ENCODE data around the gene SHC2.

GRCh38 chr19:456547-457110 lies 4.2 kb downstream of the SHC2 start:
- TF ChIP-seq POLR2AphosphoS5 (IDR thresholded peaks at IDR 0.05; ENCODE audit: low read depth, low read length): no peak
- TF ChIP-seq POLR2A (IDR thresholded peaks at IDR 0.05; ENCODE audit: low read depth, low read length): no peak
- TF ChIP-seq TAF1 (IDR thresholded peaks at IDR 0.05; ENCODE audit: borderline replicate concordance, low read depth, low read length): no peak

All from GM12892 (cell line).